B cell (primary cell): ENCODE data around the gene ARHGEF3. TPM values are rescaled to one million over a fixed set of nuclear protein-coding genes. Genes with fewer than 3 reads are reported as not detected.
"Not testable (repeated sequence)": the region's sequence is repeated elsewhere in the genome, so short reads cannot be mapped to it uniquely, and the experiment has no call there.

Experiments
- ATAC-seq: fragments of 200-7000 bp; cut with Tn5 transposase; one replicate; pipeline ENCODE4 v1.10.0; 2021; ENCODE audit warnings: low read depth, mild to moderate bottlenecking, moderate number of reproducible peaks, moderate library complexity
- CTCF ChIA-PET: fragments of 350-600 bp; sonication (Branson Sonifier 250); formaldehyde crosslinking; loops from one replicate; lab custom pipeline; 2021; ENCODE audit warnings: antibody characterized with exemption, inconsistent platforms; lab: Charles Lee
- POLR2A ChIA-PET: fragments of 350-600 bp; sonication (Branson Sonifier 250); formaldehyde crosslinking; loops from one replicate; lab custom pipeline; 2021; ENCODE audit warnings: antibody characterized with exemption; lab: Charles Lee
- DNase-seq: peaks from one replicate; pipeline ENCODE4 v3.0.0; 2013
- H2AFZ ChIP-seq: 2 replicates; pipeline ENCODE4 v1.6.1; 2012; ENCODE audit warnings: mild to moderate bottlenecking, low read depth, low read length; ENCODE audit not compliant: insufficient read depth, poor library complexity, severe bottlenecking
- H3K27ac ChIP-seq, 2 donors: 1 replicate in 1 of 2; 2 replicates in 1 of 2; pipeline ENCODE4 v1.5.1; 2012 to 2013; ENCODE audit warnings: low read length in 2 of 2, mild to moderate bottlenecking in 2 of 2, moderate library complexity in 1 of 2
- H3K27me3 ChIP-seq, 4 experiments: fragments of 200-600 bp in 1 of 4; sonication (generic) in 1 of 4; replicated peaks in 1 of 4; 1 replicate in 2 of 4; 2 replicates in 2 of 4; pipeline versions ENCODE4 v1.6.1 to v1.7.0; 2013 to 2016; ENCODE audit warnings: low read length in 3 of 4, mild to moderate bottlenecking in 2 of 4, mixed read lengths in 1 of 4, moderate library complexity in 1 of 4; ENCODE audit not compliant: insufficient read depth in 4 of 4, control insufficient read depth in 3 of 4; ENCODE audit errors: control extremely low read depth in 1 of 4
- H3K36me3 ChIP-seq, 2 experiments: replicated peaks in 1 of 2; 1 replicate in 1 of 2; 2 replicates in 1 of 2; pipeline versions ENCODE4 v1.6.1 to v1.7.1; 2013; ENCODE audit warnings: low read length in 1 of 2; ENCODE audit not compliant: insufficient read depth in 2 of 2, control insufficient read depth in 1 of 2; ENCODE audit errors: control extremely low read depth in 1 of 2, extremely low read depth in 1 of 2
- H3K4me1 ChIP-seq, 2 donors: fragments of 200-600 bp in 1 of 2; sonication (generic) in 1 of 2; 1 replicate in 1 of 2; 2 replicates in 1 of 2; pipeline versions ENCODE4 v1.5.1 to v1.6.1; 2013 to 2017; ENCODE audit warnings: low read length in 2 of 2; ENCODE audit not compliant: control insufficient read depth in 2 of 2, insufficient read depth in 2 of 2
- H3K4me2 ChIP-seq: replicated peaks from 2 replicates; pipeline ENCODE3; 2012; ENCODE audit warnings: mild to moderate bottlenecking, low read depth, low read length; ENCODE audit not compliant: poor library complexity, severe bottlenecking
- H3K4me3 ChIP-seq, 5 experiments: fragments of 200-600 bp in 1 of 5; sonication (generic) in 1 of 5; 1 replicate in 3 of 5; 2 replicates in 2 of 5; pipeline versions ENCODE4 v1.5.1 to v1.7.0; 2011 to 2016; ENCODE audit warnings: low read length in 4 of 5, mild to moderate bottlenecking in 4 of 5, low read depth in 2 of 5, control low read depth in 1 of 5, moderate library complexity in 1 of 5; ENCODE audit not compliant: insufficient read depth in 1 of 5; ENCODE audit errors: control extremely low read depth in 1 of 5, extremely low read depth in 1 of 5
- H3K79me2 ChIP-seq: fragments of 200-600 bp; sonication (generic); one replicate; pipeline ENCODE4 v1.6.0; 2016; ENCODE audit warnings: low read length; ENCODE audit not compliant: control insufficient read depth, insufficient read depth
- H3K9ac ChIP-seq: fragments of 200-600 bp; sonication (generic); 2 replicates; pipeline ENCODE4 v1.6.1; 2017; ENCODE audit warnings: mild to moderate bottlenecking, low read length, moderate library complexity
- H3K9me3 ChIP-seq, 3 donors: one replicate each; pipeline versions ENCODE4 v1.6.1 to v1.7.1; 2013; ENCODE audit warnings: low read length in 2 of 3; ENCODE audit not compliant: control insufficient read depth in 2 of 3, insufficient read depth in 1 of 3; ENCODE audit errors: control extremely low read depth in 1 of 3
- H4K20me1 ChIP-seq: 2 replicates; pipeline ENCODE4 v1.6.0; 2012; ENCODE audit warnings: mild to moderate bottlenecking, low read length; ENCODE audit not compliant: insufficient read depth, control insufficient read depth, poor library complexity, severe bottlenecking
- H3K27ac Mint-ChIP-seq: one replicate; pipeline ENCODE4 v1.8.0; 2021; ENCODE audit warnings: mixed read lengths
- H3K27me3 Mint-ChIP-seq: one replicate; pipeline ENCODE4 v1.8.0; 2021; ENCODE audit warnings: mixed read lengths
- H3K4me1 Mint-ChIP-seq: one replicate; pipeline ENCODE4 v1.8.0; 2021; ENCODE audit warnings: mixed read lengths
- H3K4me3 Mint-ChIP-seq: one replicate; pipeline ENCODE4 v1.8.0; 2021; ENCODE audit warnings: mixed read lengths
- H3K9me3 Mint-ChIP-seq: one replicate; pipeline ENCODE4 v1.8.0; 2022; ENCODE audit warnings: mixed read lengths; ENCODE audit not compliant: insufficient read depth
- EZH2 ChIP-seq: IDR thresholded peaks from 2 replicates; pipeline ENCODE4 v1.6.1; 2012; ENCODE audit warnings: borderline replicate concordance, low read depth, mild to moderate bottlenecking, moderate library complexity, low read length; ENCODE audit not compliant: insufficient read depth, poor library complexity, severe bottlenecking
- WGBS: methylation state at CpG from one replicate; pipeline ENCODE4 v1.1.5; 2013; ENCODE audit warnings: missing lambda C conversion rate; ENCODE audit not compliant: insufficient coverage; 5-methylcytosine and 5-hydroxymethylcytosine counted together
- intact Hi-C: fragments of 100-400 bp; cut with micrococcal nuclease; formaldehyde crosslinking; loops from one replicate; pipeline ENCODE4 v1.10.0; 2022
- polyA plus RNA-seq: library from polyadenylated mRNA; depleted of rRNA; stranded (reverse); fragments of >200 nt; gene quantifications from 2 replicates; pipeline ENCODE4 v1.2.3, GENCODE V29; 2012
- total RNA-seq, 2 donors: library from RNA; stranded (reverse); fragments of 120-200 nt in 1 of 2; gene quantifications; 1 replicate in 1 of 2; 2 replicates in 1 of 2; pipeline versions ENCODE4 v1.2.3 to v1.2.4, GENCODE V29; 2013 to 2022
- TF ChIP-seq, protein P1 (sequence below): fragments of 200-600 bp; IDR thresholded peaks from one replicate; pipeline ENCODE4 v1.8.0; 2022; ENCODE audit warnings: antibody characterized with exemption, mild to moderate bottlenecking

Gene ARHGEF3
- total and polyA plus RNA-seq, 2 donors (not counting 1 experiment from before 2014, with no cell fraction given), result 30.8 to 33.5 TPM

GRCh38 chr3:56711344-56711743, 90.4 kb downstream of the ARHGEF3 start:
- CTCF ChIA-PET, result interaction anchor here (1.0 to 1.3 kb wide), 2 partner anchors 88 to 89 kb away, joined by 4 read pairs; no protein-coding TSS in a partner anchor
- no peak overlapping the region for H3K9ac ChIP-seq

GRCh38 chr3:56707412-56707811, 94.3 kb downstream of the ARHGEF3 start:
- H3K4me1 ChIP-seq, ATAC-seq, H3K4me3 Mint-ChIP-seq, H3K9ac ChIP-seq, DNase-seq, H3K4me2 ChIP-seq, H3K27me3 Mint-ChIP-seq, H4K20me1 ChIP-seq, H3K9me3 Mint-ChIP-seq, H3K27me3 ChIP-seq, H3K27ac ChIP-seq, POLR2A ChIA-PET, H3K36me3 ChIP-seq, H3K4me3 ChIP-seq, H3K4me1 Mint-ChIP-seq, H3K79me2 ChIP-seq, H3K27ac Mint-ChIP-seq, H3K9me3 ChIP-seq, H2AFZ ChIP-seq: not testable (repeated sequence)
- WGBS, result no CpG with 5 or more reads among the region's 6 CpGs
- intact Hi-C loops, result loop anchor here (5.0 kb wide), 1 partner anchor 45 kb away; no protein-coding TSS in a partner anchor
- CTCF ChIA-PET, result interaction anchor here (0.7 to 3.1 kb wide), 14 partner anchors 14 to 291 kb away, joined by 3 to 40 read pairs (median 4); partner anchors contain the start of gene ARHGEF3

More at GRCh38 chr3:56711344-56711743, 90.4 kb downstream of the ARHGEF3 start:
- Mint-ChIP-seq H3K27me3 (no peaks in the 10 kb centered on the region), H3K9me3 (no peaks in the 10 kb centered on the region), H3K4me1 (no peaks in the 10 kb centered on the region), H3K27ac (no peak overlapping the region), H3K4me3 (no peak overlapping the region)
- H3K4me3 ChIP-seq, result no peak overlapping the region
- H3K4me2 ChIP-seq, result no peak overlapping the region
- POLR2A ChIA-PET, result no interaction called here
- H3K27me3 ChIP-seq, result no peaks in the 10 kb centered on the region
- H3K79me2 ChIP-seq, result no peaks in the 10 kb centered on the region
- H3K4me1 ChIP-seq, result no peaks in the 10 kb centered on the region
- TF ChIP-seq, protein P1, sequence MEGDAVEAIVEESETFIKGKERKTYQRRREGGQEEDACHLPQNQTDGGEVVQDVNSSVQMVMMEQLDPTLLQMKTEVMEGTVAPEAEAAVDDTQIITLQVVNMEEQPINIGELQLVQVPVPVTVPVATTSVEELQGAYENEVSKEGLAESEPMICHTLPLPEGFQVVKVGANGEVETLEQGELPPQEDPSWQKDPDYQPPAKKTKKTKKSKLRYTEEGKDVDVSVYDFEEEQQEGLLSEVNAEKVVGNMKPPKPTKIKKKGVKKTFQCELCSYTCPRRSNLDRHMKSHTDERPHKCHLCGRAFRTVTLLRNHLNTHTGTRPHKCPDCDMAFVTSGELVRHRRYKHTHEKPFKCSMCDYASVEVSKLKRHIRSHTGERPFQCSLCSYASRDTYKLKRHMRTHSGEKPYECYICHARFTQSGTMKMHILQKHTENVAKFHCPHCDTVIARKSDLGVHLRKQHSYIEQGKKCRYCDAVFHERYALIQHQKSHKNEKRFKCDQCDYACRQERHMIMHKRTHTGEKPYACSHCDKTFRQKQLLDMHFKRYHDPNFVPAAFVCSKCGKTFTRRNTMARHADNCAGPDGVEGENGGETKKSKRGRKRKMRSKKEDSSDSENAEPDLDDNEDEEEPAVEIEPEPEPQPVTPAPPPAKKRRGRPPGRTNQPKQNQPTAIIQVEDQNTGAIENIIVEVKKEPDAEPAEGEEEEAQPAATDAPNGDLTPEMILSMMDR, result no peak
- TF ChIP-seq EZH2, result no peak
- intact Hi-C loops, result no loop called here
- no peaks in the 10 kb centered on the region for H4K20me1 ChIP-seq
- 92% methylated on average over 2 of the region's 2 CpGs for WGBS
- no peaks in the 10 kb centered on the region for H3K36me3 ChIP-seq
- no peaks in the 10 kb centered on the region for H3K9me3 ChIP-seq
- DNase-seq, result no peak
- H2AFZ ChIP-seq, result no peak overlapping the region
- no peak overlapping the region for H3K27ac ChIP-seq
- no peak for ATAC-seq
